NCI-H446 (cell line): ENCODE results near the gene TP53INP2.
"Not testable (repeated sequence)": the region's sequence is repeated elsewhere in the genome, so short reads cannot be mapped to it uniquely, and the experiment has no call there.

Experiments used
- DNase-seq, 2 experiments: peaks; one replicate each; lab custom pipeline; 2025; lab: John Stamatoyannopoulos, UW

Gene TP53INP2

GRCh38 chr20:34722560-34722959 is 18.4 kb downstream of the TP53INP2 start:
- not testable (repeated sequence) for DNase-seq

- no peak for DNase-seq
Observed at GRCh38 chr20:34724172-34724571, 20.0 kb downstream of the TP53INP2 start.

DNA sequence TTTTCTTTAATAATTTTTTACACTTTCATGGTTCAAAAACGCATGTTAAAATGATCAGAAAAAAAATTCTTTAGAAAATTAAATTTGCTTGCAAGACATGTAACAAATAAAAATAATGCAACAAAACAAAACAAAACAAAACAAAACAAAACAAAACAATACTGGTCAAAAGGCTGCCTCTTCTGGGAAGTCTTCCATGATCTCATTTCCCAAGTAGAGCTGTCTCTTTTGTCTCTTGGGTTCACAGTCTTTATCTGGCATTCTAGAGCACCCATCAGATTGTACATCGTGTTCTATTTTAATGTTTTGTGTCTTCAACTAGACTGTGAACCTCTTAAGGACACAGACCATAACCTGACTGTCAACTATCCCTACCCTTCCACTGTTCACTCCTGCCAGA is 25.3 kb downstream of the TP53INP2 start:
- no peak for DNase-seq

GRCh38 chr20:34732523-34732922 is 28.4 kb downstream of the TP53INP2 start:
- DNase-seq: no peak

DNA sequence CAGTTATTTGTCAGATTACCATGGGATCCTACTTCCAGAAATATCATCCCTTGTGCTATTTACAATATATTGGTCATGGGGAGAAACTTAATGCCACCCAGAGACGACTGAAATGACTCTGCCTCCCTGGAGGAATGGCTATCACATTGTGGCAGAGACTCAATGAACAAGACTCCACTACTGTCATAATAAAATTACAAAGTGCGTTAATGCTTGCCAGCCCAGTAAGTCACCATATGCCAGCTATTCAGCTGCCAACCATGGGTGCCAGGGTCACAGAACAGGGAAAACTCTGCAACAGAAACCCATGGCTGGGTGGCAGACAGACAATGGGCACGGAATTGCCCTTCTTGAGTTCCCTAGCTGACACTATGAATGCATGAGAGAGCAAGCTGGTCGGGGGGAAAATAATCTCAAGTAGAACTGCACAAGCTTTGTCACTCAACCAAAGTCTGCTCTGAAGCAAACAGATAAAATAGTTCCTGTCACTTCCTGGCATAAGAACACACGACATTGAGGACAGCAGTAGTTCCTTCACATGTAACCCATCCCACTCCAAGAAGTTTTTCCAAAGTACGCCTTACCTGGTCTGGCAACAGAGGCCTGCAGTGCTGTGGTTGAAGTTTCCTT is 32.1 kb downstream of the TP53INP2 start:
- peak in 1 of 2 experiments; percentile 50 for DNase-seq

- DNase-seq: no peak
Observed at GRCh38 chr20:34743039-34743438, 38.9 kb downstream of the TP53INP2 start.

DNA sequence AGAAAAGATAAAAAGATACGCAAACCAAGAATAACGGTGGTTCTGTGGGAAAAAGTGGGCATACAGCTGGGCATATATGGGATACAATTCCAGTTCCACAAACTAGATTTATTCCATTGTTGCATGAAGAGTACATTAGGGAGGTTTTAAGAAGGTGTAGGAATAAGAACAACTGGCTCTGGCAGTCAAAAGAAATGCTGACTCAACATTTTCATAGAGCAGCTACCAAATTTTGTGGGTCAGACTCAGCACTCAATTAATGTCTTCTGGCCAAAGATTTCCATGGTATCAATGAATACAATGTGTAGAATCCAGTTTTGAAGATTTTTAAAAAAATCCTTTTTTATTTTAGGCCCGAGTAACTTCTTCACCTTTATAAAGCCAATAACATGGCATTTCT is 40.2 kb downstream of the TP53INP2 start:
- no peak for DNase-seq

GRCh38 chr20:34744847-34745246 is 40.7 kb downstream of the TP53INP2 start:
- DNase-seq: no peak

DNA sequence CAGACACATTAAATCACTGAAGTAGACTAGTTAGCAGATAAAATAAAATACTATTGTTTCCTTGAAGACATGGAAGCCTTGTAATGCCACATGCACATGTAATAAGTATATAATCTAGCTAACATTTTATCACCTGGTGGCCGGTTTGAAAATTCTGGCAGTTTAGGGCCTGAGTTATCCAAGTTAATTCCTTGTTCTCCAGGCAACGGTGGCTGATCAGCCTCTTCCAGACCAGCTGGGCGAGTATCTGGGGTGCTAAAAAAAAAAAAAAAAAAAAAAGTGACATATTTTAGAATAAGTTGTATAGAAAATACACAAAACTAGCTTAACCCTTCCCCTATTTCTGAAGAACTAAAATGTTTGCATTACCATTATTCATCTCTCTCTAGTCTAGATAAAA is 42.5 kb downstream of the TP53INP2 start:
- DNase-seq: no peak

- no peak for DNase-seq
Observed at GRCh38 chr20:34747479-34747878, 43.3 kb downstream of the TP53INP2 start.

DNA sequence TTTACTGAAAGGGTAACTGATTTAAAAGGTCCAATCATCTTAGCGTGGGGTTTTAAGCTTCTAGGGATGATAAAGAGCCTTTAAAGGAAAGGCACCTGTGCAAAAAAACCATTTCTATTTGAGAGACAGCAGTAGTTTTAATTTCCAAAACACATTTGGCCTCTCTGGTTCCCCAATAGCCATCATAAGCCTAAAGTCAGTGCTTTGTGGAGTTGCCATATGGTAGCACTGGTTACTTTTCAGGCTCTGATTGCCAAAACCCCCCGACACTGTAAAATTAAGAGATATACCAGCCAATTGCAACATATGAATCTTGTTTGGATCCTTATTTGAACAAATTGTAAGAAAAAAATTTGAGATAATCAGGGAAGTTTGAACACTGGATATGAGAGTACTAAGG is 44.6 kb downstream of the TP53INP2 start:
- DNase-seq: no peak

DNA sequence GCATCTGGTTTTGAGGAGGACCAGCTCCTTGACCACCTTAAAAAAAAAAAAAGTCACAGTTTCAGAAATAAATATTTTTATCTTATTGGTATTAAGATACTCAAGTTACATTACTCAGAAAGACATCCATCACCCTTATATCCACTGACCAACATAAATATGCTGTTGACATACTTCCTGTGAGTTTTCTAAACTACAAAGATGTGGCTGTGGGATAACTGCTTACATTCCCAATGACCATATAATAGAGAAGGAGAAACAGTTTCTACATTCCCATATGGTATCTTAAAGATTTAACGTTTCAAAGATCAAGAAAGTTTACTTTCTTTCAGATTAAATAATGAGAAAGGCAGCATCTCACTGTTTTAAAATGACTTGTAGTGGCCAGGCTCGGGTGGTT is 46.3 kb downstream of the TP53INP2 start:
- no peak for DNase-seq

- no peak for DNase-seq
Observed at GRCh38 chr20:34751453-34751852, 47.3 kb downstream of the TP53INP2 start.

DNA sequence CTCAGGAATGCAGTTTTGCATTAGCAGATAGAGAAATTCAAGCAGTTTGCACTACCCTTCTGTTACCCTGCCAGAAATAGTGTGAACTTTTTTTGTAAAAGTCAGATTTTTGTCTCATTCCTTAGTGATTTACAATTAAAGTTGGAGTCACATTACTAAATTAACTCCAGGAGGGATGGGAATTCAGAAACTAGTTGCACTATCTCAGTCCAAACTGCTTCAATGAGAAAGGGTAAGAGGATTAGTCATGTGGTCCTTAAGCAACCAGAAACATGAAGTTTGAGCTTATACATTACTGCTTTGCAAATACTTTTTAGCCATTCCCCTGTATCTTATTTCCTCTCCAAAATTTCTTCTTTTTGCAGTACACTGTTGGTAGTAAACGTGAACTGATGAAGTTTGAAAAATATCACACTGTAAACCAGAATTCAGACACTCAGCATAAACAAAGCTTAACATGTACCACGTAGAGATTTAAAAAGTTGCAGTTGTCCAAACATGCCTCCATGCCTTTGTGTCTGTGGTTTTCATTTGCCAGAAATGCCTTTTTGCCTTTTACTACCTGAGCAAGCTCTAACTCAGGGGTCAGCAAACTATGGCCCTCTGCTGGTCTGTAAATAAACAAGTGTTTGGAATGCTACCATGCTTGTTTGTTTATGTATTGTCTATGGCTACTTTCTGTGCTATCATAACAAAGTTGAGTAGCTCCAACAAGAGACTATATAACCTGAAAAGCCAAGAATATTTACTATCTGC is 49.7 kb downstream of the TP53INP2 start:
- DNase-seq: no peak

DNA sequence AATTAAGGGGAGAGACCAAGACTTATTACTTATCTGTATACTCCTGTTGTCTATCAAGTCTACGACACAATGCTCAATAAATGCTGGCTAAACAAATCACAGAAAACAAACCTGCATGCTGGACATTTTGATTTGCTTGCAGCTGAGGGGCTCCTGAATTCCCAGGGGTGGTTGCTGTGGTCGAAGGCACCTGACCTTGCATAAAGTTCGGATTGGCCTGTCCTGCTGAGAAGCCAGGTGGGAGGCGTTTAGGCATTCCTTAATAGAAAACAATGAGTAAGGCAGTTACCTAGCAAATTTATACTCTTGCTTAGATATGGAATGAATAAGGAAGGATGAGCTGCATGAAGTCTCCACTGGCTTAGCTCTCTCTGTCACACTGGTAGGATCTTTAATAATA is 50.5 kb downstream of the TP53INP2 start:
- no peak for DNase-seq

- no peak for DNase-seq
Observed at GRCh38 chr20:34755367-34755766, 51.2 kb downstream of the TP53INP2 start.

DNA sequence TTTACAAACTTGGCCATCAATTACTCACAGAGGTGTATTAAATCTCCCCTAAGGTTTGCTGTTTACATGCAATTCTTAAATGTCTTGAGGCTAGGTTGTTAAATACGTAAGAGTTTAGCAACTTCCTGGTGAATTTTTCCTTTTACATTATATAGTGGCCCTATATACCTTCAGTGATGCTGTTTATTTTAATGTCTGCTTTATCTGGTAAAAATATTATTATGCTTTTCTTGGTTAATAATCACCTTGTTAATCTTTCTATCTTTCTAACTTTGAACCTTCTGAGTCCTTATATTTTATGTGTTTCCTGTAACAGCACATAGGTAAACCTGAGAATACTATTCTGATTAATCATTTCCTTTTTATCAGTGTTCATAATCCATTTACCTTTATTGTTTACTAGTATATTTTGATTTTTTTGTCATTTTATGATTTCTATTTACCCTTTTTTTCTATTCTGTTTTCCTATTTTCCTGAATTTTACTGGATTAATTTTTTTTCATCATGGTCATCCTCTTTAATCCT is 57.9 kb downstream of the TP53INP2 start:
- no peak for DNase-seq
